Esophagus (tissue), 2 donors: ENCODE data around the gene PYGB. TPM values are rescaled to one million over a fixed set of nuclear protein-coding genes. Genes with fewer than 3 reads are reported as not detected.

Experiments
- H3K27ac ChIP-seq, 2 donors: one replicate each; pipeline ENCODE4 v1.5.1; 2013; ENCODE audit warnings: low read depth in 2 of 2, mild to moderate bottlenecking in 2 of 2, inconsistent platforms in 1 of 2, low read length in 1 of 2, moderate library complexity in 1 of 2
- H3K27me3 ChIP-seq, 2 donors: one replicate each; pipeline ENCODE4 v1.6.1; 2013; ENCODE audit warnings: low read length in 2 of 2, control low read depth in 1 of 2, mild to moderate bottlenecking in 1 of 2; ENCODE audit not compliant: insufficient read depth in 2 of 2, control insufficient read depth in 1 of 2
- H3K36me3 ChIP-seq, 2 donors: one replicate each; pipeline ENCODE4 v1.6.1; 2013; ENCODE audit warnings: low read length in 1 of 2; ENCODE audit not compliant: control insufficient read depth in 2 of 2, insufficient read depth in 2 of 2
- H3K4me1 ChIP-seq, 2 donors: one replicate each; pipeline ENCODE4 v1.6.1; 2013; ENCODE audit warnings: low read length in 1 of 2; ENCODE audit not compliant: control insufficient read depth in 2 of 2, insufficient read depth in 2 of 2
- H3K4me3 ChIP-seq, 2 donors: one replicate each; pipeline ENCODE4 v1.5.1; 2013; ENCODE audit warnings: low read length in 2 of 2, mild to moderate bottlenecking in 2 of 2, low read depth in 1 of 2, moderate library complexity in 1 of 2
- H3K9me3 ChIP-seq, 2 donors: one replicate each; pipeline ENCODE4 v1.6.1; 2013; ENCODE audit warnings: mild to moderate bottlenecking in 2 of 2, low read depth in 1 of 2, low read length in 1 of 2, moderate library complexity in 1 of 2; ENCODE audit not compliant: control insufficient read depth in 2 of 2, insufficient read depth in 1 of 2
- WGBS, 2 donors: extraction: QIAGEN DNeasy Blood & Tissue Kit; methylation state at CpG; one replicate each; pipeline ENCODE4 v1.1.7; 2013; 5-methylcytosine and 5-hydroxymethylcytosine counted together
- polyA plus RNA-seq, 2 donors: library from polyadenylated mRNA; stranded (reverse); fragments of 200-250 nt; gene quantifications; one replicate each; pipeline ENCODE4 v1.2.3, GENCODE V29; 2013
- donor health status: healthy with polysubstance abuse.
- donor health status: Bipolar disorder and iron deficiency.

PYGB gene
- polyA plus RNA-seq, 2 donors, result 38.0 to 59.7 TPM

DNA sequence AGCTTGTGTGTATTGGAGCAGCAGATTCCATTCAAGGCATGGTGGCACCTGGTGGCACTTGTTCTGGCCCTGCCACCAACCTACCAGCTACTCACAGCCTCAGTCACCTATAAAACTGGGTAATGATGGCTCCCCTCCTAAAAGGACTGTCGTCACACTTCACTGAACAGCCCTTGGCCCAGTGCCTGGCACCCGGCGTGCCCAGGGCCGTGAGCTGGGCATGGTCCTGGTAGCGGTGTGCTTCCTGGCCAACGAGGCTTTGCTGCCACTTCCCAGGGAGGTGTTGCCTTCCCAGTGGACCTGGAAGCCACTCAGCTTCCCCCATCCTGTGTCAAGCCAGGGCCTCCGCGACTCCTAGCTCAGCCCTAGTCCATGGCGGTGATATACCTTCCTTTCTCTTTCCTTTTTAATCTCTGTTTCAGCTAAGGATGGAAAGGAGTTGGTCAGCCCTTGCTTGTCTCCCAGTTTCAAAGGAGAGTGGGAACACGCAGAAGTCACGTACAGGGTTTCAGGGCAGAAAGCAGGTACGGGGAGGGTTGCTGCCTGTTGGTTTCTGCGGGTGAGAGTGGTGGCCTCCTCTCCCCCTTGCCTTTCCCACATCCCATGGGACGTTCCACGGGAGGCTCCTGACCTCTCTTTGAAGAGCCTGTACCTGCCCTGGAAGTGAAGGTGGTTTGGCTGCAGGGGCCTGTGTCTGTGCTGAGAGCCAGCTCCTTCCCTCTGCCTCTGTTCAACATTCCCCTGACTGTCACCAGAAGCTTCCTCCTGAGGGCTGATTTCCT is 26.9 kb upstream of the PYGB start:
- Histone ChIP-seq H3K27me3 (no peaks in the 10 kb centered on the region), H3K4me1 (peaks cover 0 to 18% of the 10 kb centered on the region in 2 donors), H3K27ac (no peak overlapping the region), H3K9me3 (no peaks in the 10 kb centered on the region), H3K36me3 (peaks cover 0 to 39% of the 10 kb centered on the region in 2 donors), H3K4me3 (no peak overlapping the region)
- 69 to 74% methylated on average over 15 of the region's 15 CpGs for WGBS, 2 donors

GRCh38 chr20:25221592-25222460 is 26.1 kb upstream of the PYGB start:
- Histone ChIP-seq H3K4me3 (no peak overlapping the region), H3K27ac (peak overlapping the region in 1 of 2 donors; percentile 50), H3K36me3 (peaks cover 0 to 37% of the 10 kb centered on the region in 2 donors), H3K9me3 (no peaks in the 10 kb centered on the region), H3K4me1 (peaks cover 6 to 18% of the 10 kb centered on the region in 2 donors), H3K27me3 (no peaks in the 10 kb centered on the region)
- WGBS, 2 donors, result 84 to 87% methylated on average over 29 of the region's 29 CpGs

- WGBS, 2 donors, result 71 to 83% methylated on average over 20 to 21 of the region's 21 CpGs
- H3K9me3 ChIP-seq, result no peaks in the 10 kb centered on the region
- no peaks in the 10 kb centered on the region for H3K27me3 ChIP-seq
- peak overlapping the region in 1 of 2 donors; percentile 65 for H3K27ac ChIP-seq
- H3K4me1 ChIP-seq, result peaks cover 8 to 24% of the 10 kb centered on the region in 2 donors
- no peak overlapping the region for H3K4me3 ChIP-seq
- peaks cover 0 to 32% of the 10 kb centered on the region in 2 donors for H3K36me3 ChIP-seq
Observed at GRCh38 chr20:25222461-25223178, 25.3 kb upstream of the PYGB start.

DNA sequence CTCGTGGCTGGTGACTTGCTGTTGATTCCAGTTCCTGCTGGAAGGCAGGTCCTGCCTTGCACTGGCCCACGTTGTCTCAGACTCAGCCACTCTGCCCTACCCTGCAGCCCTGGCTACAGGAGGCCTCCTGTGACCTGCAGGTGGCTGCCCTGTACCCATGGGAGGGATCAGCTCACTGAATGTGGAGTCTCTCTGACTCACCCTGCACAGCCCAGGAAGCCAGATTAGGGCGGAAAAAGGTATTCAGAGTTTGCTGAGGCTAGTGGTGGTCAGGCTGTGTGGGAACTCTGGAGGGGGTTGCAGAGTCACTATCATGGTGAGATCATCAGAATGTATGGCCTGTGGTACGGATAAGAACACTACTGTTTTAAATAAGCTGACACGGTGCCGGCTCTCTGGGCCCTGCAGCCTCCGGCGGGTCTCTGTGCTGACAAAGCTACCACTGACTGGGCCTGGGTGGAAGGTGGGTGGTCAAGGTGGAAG is 24.7 kb upstream of the PYGB start:
- WGBS, 2 donors, result 63 to 65% methylated on average over 8 of the region's 8 CpGs
- H3K27me3 ChIP-seq, result no peaks in the 10 kb centered on the region
- H3K27ac ChIP-seq, result peak overlapping the region; percentile 2 to 65
- H3K4me1 ChIP-seq, result peaks cover 8 to 24% of the 10 kb centered on the region in 2 donors
- peaks cover 0 to 28% of the 10 kb centered on the region in 2 donors for H3K36me3 ChIP-seq
- no peak overlapping the region for H3K4me3 ChIP-seq
- no peaks in the 10 kb centered on the region for H3K9me3 ChIP-seq

GRCh38 chr20:25223765-25224720 is 23.8 kb upstream of the PYGB start:
- H3K27me3 ChIP-seq, result no peaks in the 10 kb centered on the region
- no peak overlapping the region for H3K4me3 ChIP-seq
- WGBS, 2 donors, result 93% methylated on average over 23 to 24 of the region's 24 CpGs
- no peak overlapping the region for H3K27ac ChIP-seq
- peaks cover 8 to 24% of the 10 kb centered on the region in 2 donors for H3K4me1 ChIP-seq
- H3K9me3 ChIP-seq, result no peaks in the 10 kb centered on the region
- peaks cover 0 to 22% of the 10 kb centered on the region in 2 donors for H3K36me3 ChIP-seq

DNA sequence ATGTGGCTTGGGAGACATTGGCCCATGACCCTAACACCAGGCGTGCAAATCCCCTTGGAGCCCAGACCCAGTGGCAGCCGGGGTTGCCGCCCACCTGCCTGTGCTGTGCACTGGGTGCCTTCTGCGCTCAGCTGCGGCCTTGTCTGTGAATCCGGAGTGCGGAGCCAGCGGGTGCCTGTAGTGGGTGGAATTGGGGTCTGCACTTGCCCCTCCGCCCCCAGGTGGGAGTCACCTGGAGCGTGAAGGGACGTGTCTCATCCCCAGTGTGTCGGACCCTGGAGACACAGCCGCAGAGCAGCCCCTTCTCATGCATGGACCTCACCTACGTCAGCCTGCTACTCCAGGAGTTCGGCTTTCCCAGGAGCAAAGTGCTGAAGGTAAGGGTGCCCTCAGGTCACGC is 22.9 kb upstream of the PYGB start:
- WGBS, 2 donors, result 97 to 98% methylated on average over 16 of the region's 16 CpGs
- Histone ChIP-seq H3K4me3 (no peak overlapping the region), H3K4me1 (peaks cover 8 to 24% of the 10 kb centered on the region in 2 donors), H3K9me3 (no peaks in the 10 kb centered on the region), H3K27ac (no peak overlapping the region), H3K27me3 (no peaks in the 10 kb centered on the region), H3K36me3 (peaks cover 0 to 22% of the 10 kb centered on the region in 2 donors)

DNA sequence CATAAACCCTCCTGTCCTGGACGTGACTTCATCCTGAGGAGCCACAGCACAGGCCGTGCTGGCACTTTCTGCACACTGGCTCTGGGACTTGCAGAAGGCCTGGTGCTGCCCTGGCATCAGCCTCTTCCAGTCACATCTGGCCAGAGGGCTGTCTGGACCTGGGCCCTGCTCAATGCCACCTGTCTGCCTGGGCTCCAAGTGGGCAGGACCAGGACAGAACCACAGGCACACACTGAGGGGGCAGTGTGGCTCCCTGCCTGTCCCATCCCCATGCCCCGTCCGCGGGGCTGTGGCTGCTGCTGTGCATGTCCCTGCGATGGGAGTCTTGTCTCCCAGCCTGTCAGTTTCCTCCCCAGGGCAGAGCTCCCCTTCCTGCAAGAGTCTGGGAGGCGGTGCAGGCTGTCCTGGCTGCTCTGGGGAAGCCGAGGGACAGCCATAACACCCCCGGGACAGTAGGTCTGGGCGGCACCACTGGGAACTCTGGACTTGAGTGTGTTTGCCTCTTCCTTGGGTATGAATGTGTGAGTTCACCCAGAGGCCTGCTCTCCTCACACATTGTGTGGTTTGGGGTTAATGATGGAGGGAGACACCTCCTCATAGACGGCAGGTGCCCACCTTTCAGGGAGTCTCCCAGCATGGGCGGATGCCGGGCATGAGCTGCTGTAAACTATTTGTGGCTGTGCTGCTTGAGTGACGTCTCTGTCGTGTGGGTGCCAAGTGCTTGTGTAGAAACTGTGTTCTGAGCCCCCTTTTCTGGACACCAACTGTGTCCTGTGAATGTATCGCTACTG is 22.0 kb upstream of the PYGB start:
- H3K4me1 ChIP-seq, result peaks cover 8 to 17% of the 10 kb centered on the region in 2 donors
- no peak overlapping the region for H3K27ac ChIP-seq
- no peaks in the 10 kb centered on the region for H3K27me3 ChIP-seq
- H3K9me3 ChIP-seq, result no peaks in the 10 kb centered on the region
- H3K4me3 ChIP-seq, result no peak overlapping the region
- 86 to 89% methylated on average over 16 of the region's 16 CpGs for WGBS, 2 donors
- H3K36me3 ChIP-seq, result peaks cover 0 to 21% of the 10 kb centered on the region in 2 donors
